Tongue (tissue), 2 donors: Measurements from ENCODE around the gene TPST2. TPM values are rescaled to one million over a fixed set of nuclear protein-coding genes. Genes with fewer than 3 reads are reported as not detected.

Experiments used
- DNase-seq: peaks from one replicate; pipeline ENCODE4 v3.0.0-alpha.2; 2015
- total RNA-seq: library from RNA; depleted of rRNA; stranded (reverse); fragments of >200 nt; gene quantifications from one replicate; pipeline ENCODE4 v1.2.3, GENCODE V29; 2014

Gene TPST2
- total RNA-seq, 1 donor from 2014 or later: 13.1 TPM

GRCh38 chr22:26610072-26610958 lies 20.4 kb upstream of the TPST2 start:
- DNase-seq: peak; percentile 37

- DNase-seq: no peak
Measured at GRCh38 chr22:26609287-26609686, 19.4 kb upstream of the TPST2 start.

GRCh38 chr22:26608129-26608528 lies 18.2 kb upstream of the TPST2 start:
- no peak for DNase-seq

- no peak for DNase-seq
Measured at GRCh38 chr22:26606611-26607010, 16.7 kb upstream of the TPST2 start.

DNA sequence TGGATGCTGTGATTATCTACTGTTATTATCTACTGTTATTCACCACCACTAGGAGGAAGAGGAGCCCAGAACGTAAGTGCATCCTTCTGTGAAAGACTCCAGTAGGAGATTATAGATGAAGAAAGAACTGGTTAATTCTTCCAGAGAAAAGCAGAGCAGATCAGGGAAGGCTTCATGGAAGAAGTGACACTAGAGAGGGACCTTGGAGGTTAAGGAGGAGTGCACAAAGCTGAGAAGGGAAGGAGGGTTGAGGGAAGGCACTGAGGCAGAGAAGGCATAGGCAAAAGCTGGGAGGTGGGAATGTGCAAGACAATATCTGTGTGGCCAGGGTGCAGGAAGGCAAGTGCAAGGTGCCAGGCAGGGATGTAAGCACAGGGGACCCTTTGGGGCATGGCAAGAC lies 14.4 kb upstream of the TPST2 start:
- no peak for DNase-seq

- no peak for DNase-seq
Measured at GRCh38 chr22:26602127-26602526, 12.2 kb upstream of the TPST2 start.

DNA sequence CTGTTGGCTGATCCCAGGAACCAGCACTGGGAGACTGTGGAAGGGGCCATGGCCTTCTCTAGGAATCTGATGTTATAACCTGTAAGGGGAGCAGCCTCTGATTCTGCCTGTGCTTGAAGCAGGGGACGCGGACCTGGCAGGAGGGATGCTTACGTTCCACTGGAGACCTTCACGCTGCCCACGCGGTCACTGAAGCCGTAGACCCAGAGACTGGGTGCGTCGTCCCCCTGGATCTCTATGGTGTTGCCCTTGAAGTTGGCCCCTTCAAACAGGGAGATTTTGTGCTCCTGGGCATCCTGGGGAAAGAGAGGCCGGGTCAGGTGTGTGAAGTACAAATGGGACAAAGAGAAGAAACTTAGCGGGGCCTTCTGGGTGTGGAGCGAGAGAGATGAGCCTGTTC lies 11.8 kb upstream of the TPST2 start:
- no peak for DNase-seq

- DNase-seq: no peak
Measured at GRCh38 chr22:26599505-26599904, 9.6 kb upstream of the TPST2 start.

GRCh38 chr22:26597480-26597879 lies 7.5 kb upstream of the TPST2 start:
- no peak for DNase-seq

DNA sequence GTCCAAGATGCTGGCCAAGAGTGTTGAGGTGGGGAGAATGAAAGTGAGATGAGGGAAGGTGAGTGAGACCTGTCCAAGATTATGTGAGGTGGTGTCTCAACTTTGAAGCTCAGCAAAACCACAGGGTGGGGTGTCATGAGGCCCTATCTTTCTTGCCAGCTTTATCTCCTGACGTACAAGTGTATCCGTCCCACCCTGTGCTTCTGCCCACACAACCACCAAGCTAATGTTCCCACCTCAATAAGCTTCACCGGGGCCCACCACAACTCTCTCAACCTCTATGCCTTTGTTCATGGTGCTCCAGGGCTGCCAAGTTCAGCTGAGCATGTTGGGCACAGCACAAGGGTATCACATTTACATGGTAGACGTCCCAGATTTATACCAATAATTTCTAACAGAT lies 7.1 kb upstream of the TPST2 start:
- DNase-seq: no peak

DNA sequence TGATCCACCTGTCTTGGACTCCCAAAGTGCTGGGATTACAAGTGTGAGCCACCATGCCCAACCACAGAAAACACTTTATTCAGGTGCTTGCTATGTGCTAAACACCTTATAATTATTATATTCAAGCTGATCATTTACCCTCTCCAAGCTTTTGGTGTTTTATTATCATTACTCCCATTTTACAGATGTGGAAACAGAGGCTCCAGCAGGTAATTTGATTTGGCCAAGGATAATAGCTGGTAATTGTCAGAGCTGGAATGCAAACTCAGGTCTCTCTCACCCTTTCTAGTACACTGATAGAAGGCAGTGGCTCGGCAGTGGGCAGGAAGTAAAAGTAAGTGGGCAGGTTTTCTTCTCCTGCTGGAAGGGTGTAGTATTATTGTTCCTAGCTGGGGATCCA lies 3.8 kb upstream of the TPST2 start:
- DNase-seq: no peak

GRCh38 chr22:26592421-26592891 lies 2.5 kb upstream of the TPST2 start:
- DNase-seq: no peak

- DNase-seq: no peak
Measured at GRCh38 chr22:26589367-26589844, 526 bp downstream of the TPST2 start.

DNA sequence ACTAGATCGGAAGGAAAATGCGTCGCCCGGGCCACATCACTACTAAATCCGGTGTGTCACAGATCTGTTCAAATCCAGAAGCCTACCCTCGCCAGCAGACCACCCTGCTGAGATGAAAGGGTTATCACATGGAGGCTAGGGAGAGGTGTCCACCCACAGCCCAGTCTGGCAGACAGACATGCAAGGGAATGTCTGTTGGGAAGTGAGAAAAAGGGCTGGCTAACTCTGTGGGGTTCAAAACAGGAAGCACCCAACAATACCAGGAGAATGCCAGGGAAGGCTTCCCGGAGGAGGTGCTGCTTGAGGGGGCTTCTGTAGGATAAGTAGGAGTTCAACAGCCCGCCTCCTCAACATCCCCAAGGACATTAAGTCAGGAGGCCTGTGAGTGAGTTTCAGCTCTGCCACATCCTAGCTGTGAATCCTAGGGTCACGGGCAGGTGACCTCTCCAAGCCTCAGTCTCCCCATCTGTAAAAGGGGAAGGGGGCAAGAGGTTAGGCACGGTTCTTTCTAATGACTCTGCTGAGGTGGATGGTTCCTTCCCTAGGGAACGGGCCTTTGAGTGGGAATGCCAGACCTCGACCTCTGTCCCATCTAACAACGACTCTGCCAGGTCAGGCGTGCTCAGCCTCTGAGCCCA lies 1.1 kb downstream of the TPST2 start:
- DNase-seq: peak; percentile 22

- no peak for DNase-seq
Measured at GRCh38 chr22:26587991-26588613, 1.8 kb downstream of the TPST2 start.

DNA sequence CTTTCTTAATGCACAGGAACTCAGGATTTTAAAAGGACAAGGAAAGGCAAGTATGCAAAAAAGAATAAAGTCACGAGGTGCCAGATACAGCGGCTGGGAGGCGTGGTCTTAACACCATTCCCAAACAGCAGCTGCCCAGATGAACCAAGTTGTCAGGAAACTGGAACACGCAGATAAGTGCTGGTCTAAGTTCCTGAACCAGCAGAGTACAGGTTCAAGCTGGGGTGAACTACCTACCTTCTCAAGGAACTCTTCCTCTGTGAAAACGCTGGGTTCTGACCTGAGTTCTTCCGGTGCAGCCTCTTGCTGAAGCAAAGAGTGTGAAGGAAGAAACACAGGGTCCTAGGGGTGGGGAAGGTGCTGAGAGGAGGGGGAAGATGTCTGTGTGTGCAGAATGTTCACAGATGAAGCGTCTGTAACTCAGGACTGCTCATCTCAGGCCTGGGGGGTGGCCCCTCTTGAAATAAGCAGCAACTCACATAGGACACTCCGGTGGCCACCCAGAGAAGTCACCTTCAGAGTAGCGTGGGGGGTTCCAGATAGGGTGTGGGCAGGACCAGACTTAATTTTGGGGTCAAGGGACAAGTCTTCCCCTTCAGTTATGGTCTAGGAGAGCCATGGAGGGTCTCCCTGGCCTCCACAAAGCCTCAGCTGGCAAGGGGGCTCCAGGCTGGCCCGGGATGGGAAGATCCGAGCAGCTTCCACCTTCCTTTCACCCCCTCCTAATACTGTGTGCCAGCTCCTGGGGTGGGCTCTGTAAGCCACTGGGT lies 3.2 kb downstream of the TPST2 start:
- no peak for DNase-seq

DNA sequence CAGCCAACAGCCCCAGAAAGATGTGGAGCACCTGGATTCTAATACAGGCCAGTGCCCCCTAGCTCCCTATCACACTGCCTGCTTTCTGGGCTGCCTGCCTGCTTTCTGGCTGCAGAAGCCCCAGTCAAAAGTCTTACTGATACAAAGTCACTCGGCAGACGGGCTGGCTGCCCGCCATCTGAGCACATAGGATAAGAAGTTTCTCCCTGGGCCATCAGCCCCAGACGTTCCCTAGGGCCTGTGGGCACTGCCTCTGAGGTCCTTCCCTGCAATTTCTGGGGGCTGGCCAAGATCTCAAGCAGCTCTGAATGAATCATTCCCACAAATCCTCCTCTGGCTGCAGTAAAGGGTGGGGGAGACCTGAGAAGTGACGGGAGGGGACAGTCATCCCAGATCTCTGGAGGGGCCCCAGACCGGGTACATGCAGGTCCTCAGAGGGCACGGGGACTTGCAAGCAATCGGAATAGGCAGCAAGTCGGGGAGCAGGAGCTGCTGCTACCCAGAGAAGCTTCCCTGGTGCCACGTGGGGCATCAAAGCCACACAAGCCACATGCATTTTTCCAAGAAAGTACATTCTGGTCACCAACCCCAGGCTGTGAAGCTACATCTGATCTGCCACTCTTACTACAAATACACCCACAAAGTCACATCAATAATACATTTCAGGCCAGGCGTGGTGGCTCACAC lies 4.7 kb downstream of the TPST2 start:
- peak; percentile 35 for DNase-seq

GRCh38 chr22:26584010-26584409 lies 5.9 kb downstream of the TPST2 start:
- no peak for DNase-seq

DNA sequence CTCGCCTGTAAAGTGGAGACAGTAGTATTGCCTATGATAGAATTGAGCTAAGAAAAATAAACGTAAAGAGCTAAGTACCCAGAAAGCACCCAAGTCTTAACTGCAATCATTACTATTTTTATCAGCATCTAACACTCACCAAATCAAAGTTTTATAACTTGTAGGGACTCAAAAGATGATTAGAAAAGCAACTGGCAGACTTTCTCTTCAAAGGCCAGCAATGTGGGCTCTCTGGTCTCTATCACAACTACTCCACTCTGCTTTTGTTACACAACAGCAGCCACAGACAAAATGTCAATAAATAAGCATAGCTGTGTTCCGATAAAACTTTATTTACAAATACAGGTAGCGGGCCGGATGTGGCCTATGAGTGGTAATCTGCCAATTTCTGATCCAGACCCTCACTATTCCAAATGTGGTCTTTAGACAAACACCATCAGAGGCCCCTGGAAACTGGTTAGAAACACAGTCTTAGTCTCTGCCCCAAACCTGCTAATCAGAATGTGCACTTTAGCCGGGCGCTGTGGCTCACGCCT lies 8.2 kb downstream of the TPST2 start:
- no peak for DNase-seq

DNA sequence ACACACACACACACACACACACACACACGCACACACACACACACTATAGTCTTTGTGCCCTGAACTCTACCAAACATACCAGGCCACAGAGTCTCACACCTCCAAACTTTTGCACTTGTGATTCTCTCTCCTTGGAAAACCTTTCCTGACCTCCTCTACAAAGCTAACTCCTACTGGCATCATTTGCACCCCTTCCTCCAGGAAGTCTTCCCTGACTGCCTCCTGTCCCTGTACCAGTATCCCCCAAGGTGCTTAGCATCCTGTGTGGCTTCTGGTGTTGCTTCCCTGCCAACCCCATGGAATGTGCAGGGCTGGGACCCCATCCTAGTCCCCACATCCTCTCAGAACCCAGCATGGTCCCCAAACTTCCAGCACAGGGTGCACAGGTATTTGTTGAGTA lies 8.9 kb downstream of the TPST2 start:
- no peak for DNase-seq

DNA sequence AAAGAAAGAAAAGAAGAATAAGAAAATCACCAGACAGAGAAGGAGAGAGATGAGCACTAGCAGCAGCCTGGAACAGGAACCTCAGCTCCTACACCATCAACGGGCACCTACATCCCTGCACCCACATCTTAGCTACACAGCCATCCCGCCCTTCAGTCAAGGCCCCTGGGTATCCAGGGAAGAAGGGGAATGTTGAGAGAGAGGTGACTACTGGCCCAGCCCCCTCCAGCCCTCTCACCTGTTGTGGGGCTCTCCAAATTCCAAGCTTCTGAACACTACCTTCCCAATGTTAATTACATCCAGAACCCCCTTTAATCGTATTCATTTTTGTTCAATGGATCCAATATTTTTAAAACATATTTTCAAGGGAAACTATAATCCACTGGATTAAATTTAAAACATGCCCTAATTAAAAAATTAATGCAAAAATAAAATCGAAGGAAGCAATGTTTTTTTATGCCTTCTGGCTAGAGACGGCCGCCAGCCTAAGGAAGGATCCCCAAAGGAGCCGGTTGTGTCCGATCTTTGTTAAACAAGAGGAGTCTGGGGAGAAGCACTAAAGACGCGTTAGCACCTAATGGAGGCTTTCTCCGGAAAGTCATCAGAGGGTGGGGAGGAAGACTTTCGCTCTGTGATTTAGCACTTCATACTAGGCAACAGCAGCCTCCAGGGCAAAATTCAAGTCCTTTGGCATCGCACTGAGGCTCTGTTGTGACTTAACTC lies 9.5 kb downstream of the TPST2 start:
- no peak for DNase-seq
